HCT116 (cell line): ENCODE data around the gene POC1B. TPM values are rescaled to one million over a fixed set of nuclear protein-coding genes. Genes with fewer than 3 reads are reported as not detected.

ENCODE experiments used
- ATAC-seq: fragments of 200-7000 bp; cut with Tn5 transposase; 2 replicates; pipeline ENCODE4 v1.9.1; 2020; ENCODE audit warnings: mild to moderate bottlenecking, moderate library complexity
- BruUV-seq: library from RNA; stranded (reverse); fragments of 400-500 nt; replicated peaks from 2 replicates; lab custom pipeline; 2021; lab: Mats Ljungman, UMichigan
- CTCF ChIA-PET: fragments of 300-600 bp; sonication (Branson Sonifier 250); formaldehyde crosslinking; loops from one replicate; lab custom pipeline; 2021; ENCODE audit warnings: antibody characterized with exemption; lab: Charles Lee
- POLR2A ChIA-PET: fragments of 300-600, 350-600 bp; sonication (Branson Sonifier 250); formaldehyde crosslinking; loops from one replicate; lab custom pipeline; 2021; ENCODE audit warnings: antibody characterized with exemption; lab: Charles Lee
- RAD21 ChIA-PET, 2 experiments: fragments of 300-600 bp; sonication (Branson Sonifier 250); formaldehyde crosslinking; loops; one replicate each; lab custom pipeline; 2023; ENCODE audit warnings: low total read pairs in 2 of 2; ENCODE audit not compliant: uncharacterized antibody in 2 of 2, unreplicated experiment in 2 of 2, low non-redundant PET in 1 of 2; lab: Charles Lee
- DNase-seq: peaks from one replicate; pipeline ENCODE4 v3.0.0-alpha.2; 2010; ENCODE audit warnings: low read depth, low spot score
- H2AFZ ChIP-seq: fragments of 200-600 bp; shearing (Covaris generic), sonication (generic); 2 replicates; pipeline ENCODE4 v1.6.1; 2017; ENCODE audit warnings: low read depth, mixed run types, mixed read lengths, antibody characterized with exemption, low read length; ENCODE audit not compliant: poor library complexity, severe bottlenecking
- H3K27ac ChIP-seq: 2 replicates; pipeline ENCODE4 v1.5.1; 2012; ENCODE audit warnings: low read depth, low read length
- H3K27me3 ChIP-seq: fragments of 200-600 bp; sonication (generic); 2 replicates; pipeline ENCODE4 v1.6.1; 2016; ENCODE audit warnings: mixed run types, low read length, mixed read lengths; ENCODE audit not compliant: insufficient read depth
- H3K36me3 ChIP-seq, 2 experiments: fragments of 200-500 bp in 1 of 2; fragments of 200-600 bp in 1 of 2; sonication (Bioruptor generic) in 1 of 2; sonication (generic) in 1 of 2; 2 replicates each; pipeline versions ENCODE4 v1.5.1 to v1.6.1; 2014 to 2016; ENCODE audit warnings: low read length in 2 of 2, inconsistent platforms in 1 of 2, mixed read lengths in 1 of 2, mixed run types in 1 of 2; ENCODE audit not compliant: insufficient read depth in 2 of 2, control insufficient read depth in 1 of 2
- H3K4me1 ChIP-seq, 2 experiments: fragments of 200-600 bp in 1 of 2; sonication (generic) in 1 of 2; 2 replicates each; pipeline versions ENCODE4 v1.5.1 to v1.6.1; 2012 to 2017; ENCODE audit warnings: low read length in 2 of 2, inconsistent platforms in 1 of 2, mild to moderate bottlenecking in 1 of 2, mixed read lengths in 1 of 2, mixed run types in 1 of 2, moderate library complexity in 1 of 2; ENCODE audit not compliant: insufficient read depth in 2 of 2, control insufficient read depth in 1 of 2
- H3K4me2 ChIP-seq: fragments of 200-600 bp; sonication (generic); 2 replicates; pipeline ENCODE4 v1.6.1; 2017; ENCODE audit warnings: mixed run types, low read length, mixed read lengths
- H3K4me3 ChIP-seq, 2 experiments: fragments of 200-600 bp in 1 of 2; sonication (generic) in 1 of 2; replicated peaks in 1 of 2; 2 replicates each; pipeline ENCODE4 v1.5.1; 2011 to 2016; ENCODE audit warnings: low read length in 2 of 2, control low read depth in 1 of 2, low read depth in 1 of 2, mild to moderate bottlenecking in 1 of 2, mixed read lengths in 1 of 2, mixed run types in 1 of 2
- H3K79me2 ChIP-seq: fragments of 200-600 bp; sonication (generic); 2 replicates; pipeline ENCODE4 v1.6.1; 2017; ENCODE audit warnings: mild to moderate bottlenecking, mixed run types, low read length, moderate library complexity, mixed read lengths; ENCODE audit not compliant: insufficient read depth
- H3K9ac ChIP-seq: fragments of 200-600 bp; sonication (generic); 2 replicates; pipeline ENCODE4 v1.6.1; 2016; ENCODE audit warnings: low read length, mixed read lengths
- H3K9me2 ChIP-seq: fragments of 200-600 bp; sonication (generic), shearing (Covaris generic); 2 replicates; pipeline ENCODE4 v1.6.1; 2017; ENCODE audit warnings: mixed run types, mild to moderate bottlenecking, moderate library complexity; ENCODE audit not compliant: insufficient read depth
- H3K9me3 ChIP-seq, 2 experiments: fragments of 200-500 bp in 1 of 2; fragments of 200-600 bp in 1 of 2; sonication (Bioruptor generic) in 1 of 2; sonication (generic) in 1 of 2; 2 replicates each; pipeline ENCODE4 v1.6.1; 2014 to 2017; ENCODE audit warnings: low read length in 2 of 2, mixed read lengths in 2 of 2, inconsistent platforms in 1 of 2, low read depth in 1 of 2, mild to moderate bottlenecking in 1 of 2, mixed run types in 1 of 2, moderate library complexity in 1 of 2; ENCODE audit not compliant: control insufficient read depth in 1 of 2, insufficient read depth in 1 of 2
- H4K20me1 ChIP-seq: fragments of 200-600 bp; sonication (generic), shearing (Covaris generic); 2 replicates; pipeline ENCODE4 v1.6.1; 2017; ENCODE audit warnings: mixed run types, mild to moderate bottlenecking, moderate library complexity; ENCODE audit not compliant: insufficient read depth
- CEBPB ChIP-seq: IDR thresholded peaks from 2 replicates; pipeline ENCODE4 v1.6.1; 2012; ENCODE audit warnings: low read depth
- CTCF ChIP-seq, 3 experiments: fragments of 200-600 bp in 1 of 3; sonication (generic) in 1 of 3; IDR thresholded peaks in 2 of 3; conservative IDR thresholded peaks in 1 of 3; 2 replicates each; pipeline ENCODE4 v1.5.1; 2012 to 2017; ENCODE audit warnings: low read depth in 2 of 3, low read length in 2 of 3, antibody characterized with exemption in 1 of 3, borderline replicate concordance in 1 of 3, control low read depth in 1 of 3, mild to moderate bottlenecking in 1 of 3, mixed read lengths in 1 of 3, mixed run types in 1 of 3, moderate library complexity in 1 of 3; ENCODE audit not compliant: insufficient read depth in 1 of 3
- ELF1 ChIP-seq: IDR thresholded peaks from 2 replicates; pipeline ENCODE4 v1.6.1; 2012; ENCODE audit warnings: low read depth, borderline replicate concordance
- EZH2 ChIP-seq: fragments of 200-600 bp; sonication (generic); IDR thresholded peaks from 2 replicates; pipeline ENCODE4 v1.6.1; 2017; ENCODE audit warnings: antibody characterized with exemption, mixed run types
- JUND ChIP-seq: IDR thresholded peaks from 2 replicates; pipeline ENCODE4 v1.6.1; 2012
- RAD21 ChIP-seq: IDR thresholded peaks from 2 replicates; pipeline ENCODE4 v1.6.1; 2012; ENCODE audit warnings: low read depth, mild to moderate bottlenecking
- YY1 ChIP-seq: IDR thresholded peaks from 2 replicates; pipeline ENCODE4 v1.6.1; 2011; ENCODE audit warnings: low read length, low read depth, moderate library complexity, mild to moderate bottlenecking; ENCODE audit not compliant: insufficient replicate concordance; ENCODE audit errors: extremely low read depth
- ZBTB33 ChIP-seq: IDR thresholded peaks from 2 replicates; pipeline ENCODE4 v1.6.1; 2011; ENCODE audit warnings: mild to moderate bottlenecking, low read length, moderate library complexity; ENCODE audit not compliant: insufficient replicate concordance; ENCODE audit errors: extremely low read depth
- ZNF274 ChIP-seq: fragments of 200-500 bp; sonication (Bioruptor generic); IDR thresholded peaks from 2 replicates; pipeline ENCODE4 v1.6.1; 2014; ENCODE audit warnings: mild to moderate bottlenecking, low read depth, low read length, inconsistent platforms
- intact Hi-C: fragments of 100-400 bp; cut with micrococcal nuclease; formaldehyde crosslinking; loops from 2 replicates; pipeline ENCODE4 v1.10.0; 2022
- total RNA-seq: library from RNA; stranded (reverse); gene quantifications from one replicate; pipeline ENCODE4 v1.2.1, GENCODE V29; 2021; ENCODE audit not compliant: unreplicated experiment
- TF ChIP-seq, protein P1 (sequence below): IDR thresholded peaks from 2 replicates; pipeline ENCODE4 v1.6.1; 2012; ENCODE audit warnings: low read depth
- TF ChIP-seq, protein P2 (sequence below): IDR thresholded peaks from 2 replicates; pipeline ENCODE4 v1.6.1; 2012

Gene POC1B
- total RNA-seq, 1 experiment from 2014 or later, result 14.3 TPM

- ATAC-seq (no peak), DNase-seq (no peak)
- H3K79me2 ChIP-seq, result no peaks in the 10 kb centered on the region
- ChIA-PET RAD21 (no interaction called here), POLR2A (no interaction called here), CTCF (interaction anchor here (1.4 kb wide), 1 partner anchor 452 kb away, joined by 3 read pairs; no protein-coding TSS in a partner anchor)
- no peak overlapping the region for H3K4me2 ChIP-seq
- H3K4me1 ChIP-seq, result peaks cover 0 to 3% of the 10 kb centered on the region in 2 experiments; a peak in 1 of 4 replicates
- H3K9me3 ChIP-seq, result no peaks in the 10 kb centered on the region
- H3K9me2 ChIP-seq, result no peaks in the 10 kb centered on the region
- H2AFZ ChIP-seq, result no peak overlapping the region
- H3K27me3 ChIP-seq, result no peaks in the 10 kb centered on the region
- intact Hi-C loops, result no loop called here
- H4K20me1 ChIP-seq, result no peaks in the 10 kb centered on the region
- no peak overlapping the region for H3K4me3 ChIP-seq
- H3K27ac ChIP-seq, result no peak overlapping the region
- no peaks in the 10 kb centered on the region for H3K36me3 ChIP-seq
- TF ChIP-seq CTCF (IDR thresholded peaks at IDR 0.05 in 2 of 3, conservative IDR thresholded peaks at IDR 0.05 in 1 of 3; ENCODE audit: borderline replicate concordance in 1 of 3, insufficient read depth in 1 of 3, low read depth in 2 of 3, low read length in 2 of 3) (no peak), CEBPB (no peak), YY1 (no peak), ZNF274 (no peak), JUND (no peak), ZBTB33 (no peak), EZH2 (no peak), ELF1 (no peak), RAD21 (no peak)
- TF ChIP-seq, protein P1, sequence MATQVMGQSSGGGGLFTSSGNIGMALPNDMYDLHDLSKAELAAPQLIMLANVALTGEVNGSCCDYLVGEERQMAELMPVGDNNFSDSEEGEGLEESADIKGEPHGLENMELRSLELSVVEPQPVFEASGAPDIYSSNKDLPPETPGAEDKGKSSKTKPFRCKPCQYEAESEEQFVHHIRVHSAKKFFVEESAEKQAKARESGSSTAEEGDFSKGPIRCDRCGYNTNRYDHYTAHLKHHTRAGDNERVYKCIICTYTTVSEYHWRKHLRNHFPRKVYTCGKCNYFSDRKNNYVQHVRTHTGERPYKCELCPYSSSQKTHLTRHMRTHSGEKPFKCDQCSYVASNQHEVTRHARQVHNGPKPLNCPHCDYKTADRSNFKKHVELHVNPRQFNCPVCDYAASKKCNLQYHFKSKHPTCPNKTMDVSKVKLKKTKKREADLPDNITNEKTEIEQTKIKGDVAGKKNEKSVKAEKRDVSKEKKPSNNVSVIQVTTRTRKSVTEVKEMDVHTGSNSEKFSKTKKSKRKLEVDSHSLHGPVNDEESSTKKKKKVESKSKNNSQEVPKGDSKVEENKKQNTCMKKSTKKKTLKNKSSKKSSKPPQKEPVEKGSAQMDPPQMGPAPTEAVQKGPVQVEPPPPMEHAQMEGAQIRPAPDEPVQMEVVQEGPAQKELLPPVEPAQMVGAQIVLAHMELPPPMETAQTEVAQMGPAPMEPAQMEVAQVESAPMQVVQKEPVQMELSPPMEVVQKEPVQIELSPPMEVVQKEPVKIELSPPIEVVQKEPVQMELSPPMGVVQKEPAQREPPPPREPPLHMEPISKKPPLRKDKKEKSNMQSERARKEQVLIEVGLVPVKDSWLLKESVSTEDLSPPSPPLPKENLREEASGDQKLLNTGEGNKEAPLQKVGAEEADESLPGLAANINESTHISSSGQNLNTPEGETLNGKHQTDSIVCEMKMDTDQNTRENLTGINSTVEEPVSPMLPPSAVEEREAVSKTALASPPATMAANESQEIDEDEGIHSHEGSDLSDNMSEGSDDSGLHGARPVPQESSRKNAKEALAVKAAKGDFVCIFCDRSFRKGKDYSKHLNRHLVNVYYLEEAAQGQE, result no peak
- TF ChIP-seq, protein P2, sequence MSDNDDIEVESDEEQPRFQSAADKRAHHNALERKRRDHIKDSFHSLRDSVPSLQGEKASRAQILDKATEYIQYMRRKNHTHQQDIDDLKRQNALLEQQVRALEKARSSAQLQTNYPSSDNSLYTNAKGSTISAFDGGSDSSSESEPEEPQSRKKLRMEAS, result no peak
- no TSS peak for BruUV-seq
- no peak overlapping the region for H3K9ac ChIP-seq
These were observed 57.1 kb downstream of the POC1B start for GRCh38 chr12:89468648-89469326.
